Measurements from ENCODE around the gene CYP2A7. TPM values are rescaled to one million over a fixed set of nuclear protein-coding genes. Genes with fewer than 3 reads are reported as not detected.

The CYP2A7 gene
- total and polyA plus RNA-seq, 9 of the 15 experiments (the other 6 are each of a cell fraction or from before 2014, with no cell fraction given): 0.22 TPM; not detected in 8

- ATAC-seq: no peak
- WGBS (ENCODE audit: insufficient coverage, low coverage, missing lambda C conversion rate): 60% methylated on average over 4 of the region's 4 CpGs
These were observed 19.2 kb downstream of the CYP2A7 start for GRCh38 chr19:40862785-40863184.

More at GRCh38 chr19:40862785-40863184, 19.2 kb downstream of the CYP2A7 start:
- no TSS peak for BruUV-seq (replicated peaks)
- POLR2A ChIA-PET: no interaction called here
- Histone ChIP-seq H2AFZ (ENCODE audit: low read depth, low read length) (peak overlapping the region; percentile 90), H3K79me2 (ENCODE audit: control insufficient read depth, insufficient read depth, low read length) (no peaks in the 10 kb centered on the region), H3K27me3 (ENCODE audit: control insufficient read depth in 2 of 2, insufficient read depth in 2 of 2, low read length in 2 of 2) (no peaks in the 10 kb centered on the region), H3K9me3 (replicated peaks; ENCODE audit: control insufficient read depth, insufficient read depth, low read depth, low read length) (peaks cover 2% of the 10 kb centered on the region; the same call in 1 of the 2 replicates), H4K20me1 (replicated peaks; ENCODE audit: control insufficient read depth, insufficient read depth, low read length) (no peaks in the 10 kb centered on the region), H3K27ac (ENCODE audit: extremely low read depth, low read depth, low read length) (peak overlapping the region; percentile 93), H3K9me1 (ENCODE audit: control insufficient read depth, insufficient read depth, low read length) (no peaks in the 10 kb centered on the region), H3K36me3 (ENCODE audit: control insufficient read depth, insufficient read depth, low read length) (no peaks in the 10 kb centered on the region), H3K4me3 (no peak overlapping the region), H3K9ac (ENCODE audit: insufficient read depth in 1 of 2, low read depth in 2 of 2, low read length in 2 of 2) (peak overlapping the region in 1 of 2 experiments; percentile 2; a peak in 1 of 4 replicates), H3K4me2 (ENCODE audit: insufficient read depth, low read length) (no peak overlapping the region; the same call in 1 of the 2 replicates), H3K4me1 (replicated peaks in 1 of 2; ENCODE audit: control insufficient read depth in 2 of 2, insufficient read depth in 2 of 2, low read length in 2 of 2) (peaks cover 29 to 34% of the 10 kb centered on the region in 2 experiments)
- DNase-seq (ENCODE audit: extremely low read depth in 1 of 4, low spot score in 3 of 4) (peak in 1 of 4 experiments; percentile 16), FAIRE-seq (no peak)
- TF ChIP-seq ZNF592 (IDR thresholded peaks at IDR 0.05) (peak; percentile 42; the same call in 1 of the 2 replicates), L3MBTL2 (IDR thresholded peaks at IDR 0.05) (0 out of 2 replicates have a peak, but pooled peaks have one; percentile 9), ZNF217 (CRISPR knock-in tag; IDR thresholded peaks at IDR 0.05) (no peak), RBM22 (IDR thresholded peaks at IDR 0.05; ENCODE audit: low read depth, low read length, poor library complexity, severe bottlenecking) (no peak), NFRKB (IDR thresholded peaks at IDR 0.05; ENCODE audit: low read depth) (peak; percentile 33; the same call in 1 of the 2 replicates), ZNF395 (CRISPR knock-in tag; IDR thresholded peaks at IDR 0.05) (peak; percentile 30; the same call in 1 of the 2 replicates)
- in situ Hi-C loops (cut with MboI): no loop called here
- CTCF ChIA-PET (ENCODE audit: low intra/inter-chr PET ratio): no interaction called here
- intact Hi-C loops (cut with micrococcal nuclease): no loop called here
